Psoas muscle (tissue), 8 donors: Measurements from ENCODE around the gene TFF1. TPM values are rescaled to one million over a fixed set of nuclear protein-coding genes. Genes with fewer than 3 reads are reported as not detected.

Source experiments
- ATAC-seq, 4 donors: fragments of 200-7000 bp; cut with Tn5 transposase; one replicate each; pipeline ENCODE4 v1.9.1; 2020; ENCODE audit warnings: moderate library complexity in 3 of 4, mild to moderate bottlenecking in 2 of 4
- DNase-seq, 2 donors: peaks; one replicate each; pipeline ENCODE4 v3.0.0-alpha.2; 2020
- H3K27ac ChIP-seq: fragments of 200-600 bp; one replicate; pipeline ENCODE4 v1.8.0; 2022
- H3K27me3 ChIP-seq, 3 donors: fragments of 200-600 bp in 1 of 3; one replicate each; pipeline versions ENCODE4 v1.6.1 to v1.8.0; 2013 to 2022; ENCODE audit warnings: low read length in 2 of 3, mild to moderate bottlenecking in 2 of 3, moderate library complexity in 1 of 3; ENCODE audit not compliant: insufficient read depth in 3 of 3
- H3K36me3 ChIP-seq, 2 donors: fragments of 200-600 bp in 1 of 2; one replicate each; pipeline versions ENCODE4 v1.6.1 to v1.8.0; 2013 to 2022; ENCODE audit warnings: low read depth in 1 of 2, mild to moderate bottlenecking in 1 of 2, moderate library complexity in 1 of 2; ENCODE audit not compliant: insufficient read depth in 1 of 2
- H3K4me1 ChIP-seq: fragments of 200-600 bp; one replicate; pipeline ENCODE4 v1.8.0; 2022
- H3K4me3 ChIP-seq: fragments of 200-600 bp; one replicate; pipeline ENCODE4 v1.8.0; 2022; ENCODE audit warnings: mild to moderate bottlenecking
- H3K9me3 ChIP-seq: fragments of 200-600 bp; one replicate; pipeline ENCODE4 v1.8.0; 2022
- WGBS, 3 donors: extraction: QIAGEN DNeasy Blood & Tissue Kit; methylation state at CpG; one replicate each; pipeline versions ENCODE4 v1.1.6 to v1.1.7; 2013; 5-methylcytosine and 5-hydroxymethylcytosine counted together
- intact Hi-C, 2 donors: fragments of 100-400 bp; cut with DNase I; formaldehyde crosslinking; loops; one replicate each; pipeline versions ENCODE4 v1.11.0 to v1.14.2; 2022
- polyA plus RNA-seq, 3 donors: library from polyadenylated mRNA; stranded (reverse); fragments of 200-250 nt; gene quantifications; one replicate each; pipeline ENCODE4 v1.2.3, GENCODE V29; 2013
- total RNA-seq, 4 donors: library from RNA; stranded (reverse); fragmentation: NEBNext Ultra II Directional in 2 of 4; extraction: Animal tissue kit (Norgen Biotek cat#: 25700) in 2 of 4; gene quantifications; one replicate each; pipeline versions ENCODE4 v1.2.1 to v1.2.4, GENCODE V29; 2021 to 2023
- TF ChIP-seq, protein P1 (sequence below): fragments of 200-600 bp; IDR thresholded peaks from one replicate; pipeline ENCODE4 v1.8.0; 2022; ENCODE audit warnings: antibody characterized with exemption
- donor health status: healthy with polysubstance abuse.
- donor health status: DM: no; HTN: no; CAD: no; lungs with moderate emphysema.
- donor health status: Bipolar disorder and iron deficiency.
- donor health status: healthy.
- donor health status: DM: yes; HTN: yes; CAD: no.
- donor health status: DM: no; HTN: no; CAD: no.
- donor health status: DM: no; HTN: no; CAD: no.
- donor health status: DM: yes; HTN: yes; CAD: no.

TFF1 gene
- total and polyA plus RNA-seq, 7 donors: 0.16 TPM; not detected in 6

DNA sequence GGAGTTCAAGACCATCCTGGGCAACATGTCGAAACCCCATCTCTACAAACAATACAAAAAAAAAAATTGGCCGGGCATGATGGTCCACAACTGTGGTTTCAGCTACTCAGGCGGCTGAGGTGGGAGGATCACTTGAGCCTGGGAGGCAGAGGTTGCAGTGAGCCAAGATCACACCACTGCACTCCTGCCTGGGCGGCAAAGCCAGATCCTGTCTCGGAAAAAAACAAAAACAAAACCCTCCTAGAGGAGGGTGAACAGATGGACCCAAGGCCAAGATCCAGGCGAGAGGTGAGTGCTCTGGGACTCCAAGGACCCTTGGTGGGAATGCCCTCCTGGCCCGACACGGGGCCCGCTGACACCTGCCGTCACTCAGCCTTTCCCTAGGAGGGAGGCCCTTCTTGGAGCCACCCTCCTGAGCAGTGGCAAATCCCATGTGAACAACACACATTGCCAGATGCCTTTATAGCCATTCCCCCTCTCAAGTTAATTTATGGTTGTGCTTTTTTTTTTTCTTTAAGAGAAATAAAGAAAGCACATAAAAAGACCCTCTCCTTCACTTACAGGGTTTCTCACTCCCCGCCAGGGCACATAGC lies 15.9 kb downstream of the TFF1 start:
- Histone ChIP-seq H3K9me3 (peaks cover 4% of the 10 kb centered on the region), H3K27me3 (peaks cover 0 to 22% (median 7%) of the 10 kb centered on the region in 3 donors), H3K27ac (no peak overlapping the region), H3K4me1 (no peaks in the 10 kb centered on the region), H3K36me3 (no peaks in the 10 kb centered on the region), H3K4me3 (no peak overlapping the region)
- no peak for ATAC-seq
- intact Hi-C loops: no loop called here
- TF ChIP-seq, protein P1, sequence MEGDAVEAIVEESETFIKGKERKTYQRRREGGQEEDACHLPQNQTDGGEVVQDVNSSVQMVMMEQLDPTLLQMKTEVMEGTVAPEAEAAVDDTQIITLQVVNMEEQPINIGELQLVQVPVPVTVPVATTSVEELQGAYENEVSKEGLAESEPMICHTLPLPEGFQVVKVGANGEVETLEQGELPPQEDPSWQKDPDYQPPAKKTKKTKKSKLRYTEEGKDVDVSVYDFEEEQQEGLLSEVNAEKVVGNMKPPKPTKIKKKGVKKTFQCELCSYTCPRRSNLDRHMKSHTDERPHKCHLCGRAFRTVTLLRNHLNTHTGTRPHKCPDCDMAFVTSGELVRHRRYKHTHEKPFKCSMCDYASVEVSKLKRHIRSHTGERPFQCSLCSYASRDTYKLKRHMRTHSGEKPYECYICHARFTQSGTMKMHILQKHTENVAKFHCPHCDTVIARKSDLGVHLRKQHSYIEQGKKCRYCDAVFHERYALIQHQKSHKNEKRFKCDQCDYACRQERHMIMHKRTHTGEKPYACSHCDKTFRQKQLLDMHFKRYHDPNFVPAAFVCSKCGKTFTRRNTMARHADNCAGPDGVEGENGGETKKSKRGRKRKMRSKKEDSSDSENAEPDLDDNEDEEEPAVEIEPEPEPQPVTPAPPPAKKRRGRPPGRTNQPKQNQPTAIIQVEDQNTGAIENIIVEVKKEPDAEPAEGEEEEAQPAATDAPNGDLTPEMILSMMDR: no peak
- WGBS, 3 donors: 64 to 78% (median 71%) methylated on average over 11 of the region's 11 CpGs
- no peak for DNase-seq

DNA sequence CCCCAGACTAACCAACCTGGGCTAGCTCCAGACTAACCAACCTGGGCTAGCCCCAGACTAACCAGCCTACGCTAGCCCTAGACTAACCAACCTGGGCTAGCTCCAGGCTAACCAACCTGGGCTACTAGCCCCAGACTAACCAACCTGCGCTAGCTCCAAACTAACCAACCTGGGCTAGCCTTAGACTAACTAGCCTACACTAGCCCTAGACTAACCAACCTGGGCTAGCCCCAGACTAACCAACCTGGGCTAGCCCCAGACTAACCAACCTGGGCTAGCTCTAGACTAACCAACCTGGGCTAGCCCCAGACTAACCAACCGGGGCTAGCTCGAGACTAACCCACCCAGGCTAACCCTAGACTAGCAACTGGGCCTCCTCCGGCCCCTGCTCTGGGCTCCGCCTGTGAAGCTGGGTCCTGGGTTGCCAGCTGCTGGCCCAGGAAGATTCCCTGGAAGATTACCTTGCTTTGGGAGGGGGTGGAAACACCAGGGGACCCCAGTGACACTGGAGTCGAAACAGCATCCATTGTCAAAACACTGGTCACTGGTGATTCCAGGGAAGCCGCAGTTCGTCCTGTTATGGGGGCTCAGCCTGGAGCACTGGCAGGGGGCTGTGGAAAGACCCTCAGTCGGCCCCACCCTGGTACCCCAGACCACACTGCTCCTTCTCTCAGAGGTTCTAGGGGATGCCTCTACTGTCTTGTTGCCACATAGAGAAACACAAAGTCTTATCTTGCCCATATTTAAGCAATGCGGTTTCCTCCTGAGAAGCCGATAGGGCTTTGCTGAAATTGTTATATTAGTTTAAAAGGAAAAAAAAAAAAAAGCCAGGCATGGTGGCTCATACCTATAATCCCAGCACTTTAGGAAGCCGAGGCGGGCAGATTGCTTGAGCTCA lies 16.7 kb downstream of the TFF1 start:
- H3K36me3 ChIP-seq: no peaks in the 10 kb centered on the region
- TF ChIP-seq, protein P1: no peak
- intact Hi-C loops: no loop called here
- H3K27ac ChIP-seq: no peak overlapping the region
- 82 to 85% (median 85%) methylated on average over 14 of the region's 14 CpGs for WGBS, 3 donors
- peaks cover under 1% of the 10 kb centered on the region for H3K9me3 ChIP-seq
- H3K4me3 ChIP-seq: no peak overlapping the region
- H3K4me1 ChIP-seq: no peaks in the 10 kb centered on the region
- no peak for ATAC-seq
- no peak for DNase-seq
- peaks cover 0 to 22% (median 7%) of the 10 kb centered on the region in 3 donors for H3K27me3 ChIP-seq

DNA sequence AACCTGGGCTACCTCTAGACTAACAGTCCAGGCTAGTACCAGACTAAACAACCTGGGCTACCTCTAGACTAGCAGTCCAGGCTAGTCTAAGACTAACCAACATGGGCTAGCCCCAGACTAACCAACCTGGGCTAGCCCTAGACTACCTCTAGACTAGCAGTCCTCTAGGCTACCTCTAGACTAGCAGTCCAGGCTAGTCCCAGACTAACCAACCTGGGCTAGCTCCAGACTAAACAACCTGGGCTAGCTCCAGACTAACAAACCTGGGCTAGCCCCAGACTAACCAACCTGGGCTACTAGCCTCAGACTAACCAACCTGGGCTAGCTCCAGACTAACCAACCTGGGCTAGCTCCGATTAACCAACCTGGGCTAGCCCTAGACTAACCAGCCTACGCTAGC lies 17.6 kb downstream of the TFF1 start:
- peaks cover 0 to 22% (median 7%) of the 10 kb centered on the region in 3 donors for H3K27me3 ChIP-seq
- 95 to 97% (median 97%) methylated on average over 2 of the region's 2 CpGs for WGBS, 3 donors
- H3K4me3 ChIP-seq: no peak overlapping the region
- intact Hi-C loops: no loop called here
- no peak overlapping the region for H3K27ac ChIP-seq
- DNase-seq: no peak
- no peak for ATAC-seq
- no peaks in the 10 kb centered on the region for H3K4me1 ChIP-seq
- TF ChIP-seq, protein P1: no peak
- H3K9me3 ChIP-seq: no peaks in the 10 kb centered on the region
- no peaks in the 10 kb centered on the region for H3K36me3 ChIP-seq

DNA sequence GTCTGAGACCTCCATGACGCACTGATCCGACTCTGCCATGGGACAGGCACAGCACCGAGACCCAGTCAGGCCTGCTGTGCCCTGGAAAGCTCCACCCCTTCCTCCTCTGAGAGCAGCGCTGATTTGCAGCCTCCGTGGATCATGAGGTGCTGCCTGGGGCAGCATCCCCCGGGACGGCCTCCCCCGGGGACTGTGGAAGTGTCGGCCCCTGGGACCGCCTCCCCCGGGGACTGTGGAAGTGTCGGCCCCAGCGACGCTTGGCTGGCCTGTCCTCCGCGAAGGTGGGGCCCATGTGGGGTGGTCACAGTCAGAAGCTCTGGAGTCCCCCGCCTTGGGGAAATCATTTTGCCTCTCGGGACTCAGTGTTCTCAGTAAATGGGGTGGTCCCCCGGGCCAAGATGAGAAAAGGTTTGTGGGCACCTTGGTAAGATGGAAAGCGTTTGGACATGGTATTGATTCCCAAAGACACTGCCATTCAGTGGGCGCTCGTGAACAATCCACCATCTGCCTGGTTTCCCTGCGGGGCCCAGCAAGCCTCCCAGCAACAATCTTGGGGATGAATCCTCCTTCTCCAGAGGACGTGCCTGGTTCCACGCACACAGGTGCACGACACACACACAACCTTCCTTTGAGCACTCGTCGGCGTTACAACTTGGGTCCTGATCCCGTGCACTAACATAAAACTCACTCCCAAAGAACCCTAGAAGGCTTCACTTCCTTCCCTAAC lies 18.6 kb downstream of the TFF1 start:
- no peak for DNase-seq
- H3K4me3 ChIP-seq: no peak overlapping the region
- no peaks in the 10 kb centered on the region for H3K36me3 ChIP-seq
- H3K9me3 ChIP-seq: no peaks in the 10 kb centered on the region
- intact Hi-C loops: no loop called here
- TF ChIP-seq, protein P1: no peak
- H3K4me1 ChIP-seq: no peaks in the 10 kb centered on the region
- WGBS, 3 donors: 81 to 85% (median 84%) methylated on average over 29 to 30 of the region's 30 CpGs
- peaks cover 0 to 18% (median 7%) of the 10 kb centered on the region in 3 donors for H3K27me3 ChIP-seq
- ATAC-seq: no peak
- no peak overlapping the region for H3K27ac ChIP-seq
